Panc1 (cell line): ENCODE data around the gene P2RY6. TPM values are rescaled to one million over a fixed set of nuclear protein-coding genes. Genes with fewer than 3 reads are reported as not detected.

Experiments used
- ATAC-seq: fragments of 200-7000 bp; cut with Tn5 transposase; 2 replicates; pipeline ENCODE4 v1.9.1; 2020; ENCODE audit warnings: mild to moderate bottlenecking, moderate library complexity
- BruUV-seq: library from RNA; stranded (reverse); fragments of 400-500 nt; replicated peaks from 2 replicates; lab custom pipeline; 2021; lab: Mats Ljungman, UMichigan
- CTCF ChIA-PET: fragments of 300-600 bp; sonication (Branson Sonifier 250); formaldehyde crosslinking; loops from one replicate; lab custom pipeline; 2022; ENCODE audit warnings: antibody characterized with exemption; lab: Charles Lee
- POLR2A ChIA-PET: fragments of 300-600 bp; sonication (Branson Sonifier 250); formaldehyde crosslinking; loops from one replicate; lab custom pipeline; 2022; ENCODE audit warnings: antibody characterized with exemption; lab: Charles Lee
- DNase-seq: peaks from one replicate; pipeline ENCODE4 v3.0.0-alpha.2; 2010; ENCODE audit warnings: low read depth, low spot score
- H3K27ac ChIP-seq: 2 replicates; pipeline ENCODE4 v1.5.1; 2011; ENCODE audit warnings: mild to moderate bottlenecking, low read length, inconsistent platforms
- H3K27me3 ChIP-seq: fragments of 200-500 bp; sonication (Bioruptor generic); 2 replicates; pipeline ENCODE4 v1.6.0; 2014; ENCODE audit warnings: low read length, inconsistent platforms; ENCODE audit not compliant: control insufficient read depth, insufficient read depth
- H3K36me3 ChIP-seq: fragments of 200-500 bp; sonication (Bioruptor generic); 2 replicates; pipeline ENCODE4 v1.5.1; 2014; ENCODE audit warnings: inconsistent platforms, mild to moderate bottlenecking, low read length, moderate library complexity; ENCODE audit not compliant: control insufficient read depth, insufficient read depth
- H3K4me1 ChIP-seq: 2 replicates; pipeline ENCODE4 v1.5.1; 2011; ENCODE audit warnings: inconsistent platforms, mild to moderate bottlenecking, low read length, moderate library complexity; ENCODE audit not compliant: control insufficient read depth, insufficient read depth
- H3K4me3 ChIP-seq, 2 experiments: 2 replicates each; pipeline ENCODE4 v1.5.1; 2011 to 2012; ENCODE audit warnings: low read depth in 2 of 2, low read length in 2 of 2, mild to moderate bottlenecking in 2 of 2, inconsistent platforms in 1 of 2, moderate library complexity in 1 of 2
- H3K9me3 ChIP-seq: fragments of 200-500 bp; sonication (Bioruptor generic); 2 replicates; pipeline ENCODE4 v1.5.1; 2014; ENCODE audit warnings: low read depth, mild to moderate bottlenecking, inconsistent platforms, low read length, moderate library complexity; ENCODE audit not compliant: control insufficient read depth, insufficient read depth
- POLR2AphosphoS5 ChIP-seq: IDR thresholded peaks from 2 replicates; pipeline ENCODE4 v1.6.1; 2012; ENCODE audit warnings: mild to moderate bottlenecking, low read depth, low read length, moderate library complexity
- SIN3A ChIP-seq: IDR thresholded peaks from 2 replicates; pipeline ENCODE4 v1.6.1; 2012; ENCODE audit warnings: low read depth, mild to moderate bottlenecking, low read length, moderate library complexity, borderline replicate concordance; ENCODE audit not compliant: insufficient read depth
- TCF7L2 ChIP-seq: IDR thresholded peaks from 2 replicates; pipeline ENCODE4 v1.6.1; 2011; ENCODE audit warnings: mild to moderate bottlenecking, low read depth, low read length, inconsistent platforms
- in situ Hi-C: cut with HindIII; loops from 2 replicates; pipeline ENCODE4 v1.10.0; 2016; ENCODE audit warnings: low sequenced_read_pairs, low pct_unique_long_range_greater_than_20kb
- intact Hi-C: fragments of 100-400 bp; cut with micrococcal nuclease; formaldehyde crosslinking; loops from one replicate; pipeline ENCODE4 v1.10.0; 2022; ENCODE audit not compliant: unreplicated experiment
- total RNA-seq: library from RNA; stranded (reverse); gene quantifications from one replicate; pipeline ENCODE4 v1.2.1, GENCODE V29; 2021; ENCODE audit not compliant: unreplicated experiment
- TF ChIP-seq, protein P1 (sequence below): fragments of 450-650 bp; IDR thresholded peaks from 2 replicates; pipeline ENCODE4 v1.5.1; 2017; ENCODE audit warnings: mild to moderate bottlenecking
- TF ChIP-seq, protein P2 (sequence below), 2 experiments: IDR thresholded peaks; 2 replicates each; pipeline ENCODE4 v1.6.1; 2011 to 2012; ENCODE audit warnings: low read depth in 2 of 2, control low read depth in 1 of 2, low read length in 1 of 2, mild to moderate bottlenecking in 1 of 2, moderate library complexity in 1 of 2; ENCODE audit not compliant: insufficient read depth in 1 of 2

The P2RY6 gene
- total RNA-seq, 1 experiment from 2014 or later = 0.59 TPM

DNA sequence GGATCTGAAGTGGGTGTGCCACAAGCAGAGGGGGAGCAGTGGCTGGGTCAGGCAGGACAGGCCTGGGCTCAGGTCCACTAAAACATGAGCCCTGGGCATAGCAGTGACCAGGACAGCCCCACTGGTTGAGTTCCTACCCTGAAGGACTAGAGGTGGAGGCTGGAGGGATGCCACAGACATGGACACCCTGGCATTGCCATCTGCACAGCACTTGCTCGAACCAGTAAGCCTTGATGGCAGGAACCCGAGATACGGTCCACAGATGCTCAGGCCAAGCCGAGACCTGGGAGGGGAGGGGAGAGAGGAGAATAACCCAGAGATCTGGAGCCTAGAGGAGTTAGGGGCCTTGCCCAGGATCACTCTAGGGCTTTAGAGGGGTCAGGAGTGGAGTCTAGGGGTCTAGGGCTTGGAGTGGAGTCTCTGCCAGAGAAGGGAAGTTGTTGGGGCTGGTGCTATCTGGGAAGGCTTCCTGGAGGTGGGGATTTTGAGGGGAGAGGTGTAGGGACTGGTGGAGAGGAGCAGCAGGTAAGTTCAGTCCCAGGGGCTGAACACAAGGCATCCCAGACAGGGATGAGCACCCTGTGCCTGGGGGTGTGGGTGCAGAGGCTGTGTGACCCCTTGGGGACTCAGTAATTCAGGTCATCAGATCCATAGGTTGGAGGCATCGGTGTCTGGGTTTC, 73.5 kb downstream of the P2RY6 start:
- in situ Hi-C loops (no loop called here), intact Hi-C loops (no loop called here)
- Histone ChIP-seq H3K9me3 (no peaks in the 10 kb centered on the region), H3K4me1 (peaks cover 6% of the 10 kb centered on the region), H3K4me3 (no peak overlapping the region), H3K27ac (no peak overlapping the region), H3K27me3 (no peaks in the 10 kb centered on the region), H3K36me3 (no peaks in the 10 kb centered on the region)
- no TSS peak for BruUV-seq
- DNase-seq (no peak), ATAC-seq (no peak)
- TF ChIP-seq TCF7L2 (no peak), POLR2AphosphoS5 (no peak), SIN3A (no peak)
- TF ChIP-seq, protein P1, sequence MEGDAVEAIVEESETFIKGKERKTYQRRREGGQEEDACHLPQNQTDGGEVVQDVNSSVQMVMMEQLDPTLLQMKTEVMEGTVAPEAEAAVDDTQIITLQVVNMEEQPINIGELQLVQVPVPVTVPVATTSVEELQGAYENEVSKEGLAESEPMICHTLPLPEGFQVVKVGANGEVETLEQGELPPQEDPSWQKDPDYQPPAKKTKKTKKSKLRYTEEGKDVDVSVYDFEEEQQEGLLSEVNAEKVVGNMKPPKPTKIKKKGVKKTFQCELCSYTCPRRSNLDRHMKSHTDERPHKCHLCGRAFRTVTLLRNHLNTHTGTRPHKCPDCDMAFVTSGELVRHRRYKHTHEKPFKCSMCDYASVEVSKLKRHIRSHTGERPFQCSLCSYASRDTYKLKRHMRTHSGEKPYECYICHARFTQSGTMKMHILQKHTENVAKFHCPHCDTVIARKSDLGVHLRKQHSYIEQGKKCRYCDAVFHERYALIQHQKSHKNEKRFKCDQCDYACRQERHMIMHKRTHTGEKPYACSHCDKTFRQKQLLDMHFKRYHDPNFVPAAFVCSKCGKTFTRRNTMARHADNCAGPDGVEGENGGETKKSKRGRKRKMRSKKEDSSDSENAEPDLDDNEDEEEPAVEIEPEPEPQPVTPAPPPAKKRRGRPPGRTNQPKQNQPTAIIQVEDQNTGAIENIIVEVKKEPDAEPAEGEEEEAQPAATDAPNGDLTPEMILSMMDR = no peak
- TF ChIP-seq, protein P2, sequence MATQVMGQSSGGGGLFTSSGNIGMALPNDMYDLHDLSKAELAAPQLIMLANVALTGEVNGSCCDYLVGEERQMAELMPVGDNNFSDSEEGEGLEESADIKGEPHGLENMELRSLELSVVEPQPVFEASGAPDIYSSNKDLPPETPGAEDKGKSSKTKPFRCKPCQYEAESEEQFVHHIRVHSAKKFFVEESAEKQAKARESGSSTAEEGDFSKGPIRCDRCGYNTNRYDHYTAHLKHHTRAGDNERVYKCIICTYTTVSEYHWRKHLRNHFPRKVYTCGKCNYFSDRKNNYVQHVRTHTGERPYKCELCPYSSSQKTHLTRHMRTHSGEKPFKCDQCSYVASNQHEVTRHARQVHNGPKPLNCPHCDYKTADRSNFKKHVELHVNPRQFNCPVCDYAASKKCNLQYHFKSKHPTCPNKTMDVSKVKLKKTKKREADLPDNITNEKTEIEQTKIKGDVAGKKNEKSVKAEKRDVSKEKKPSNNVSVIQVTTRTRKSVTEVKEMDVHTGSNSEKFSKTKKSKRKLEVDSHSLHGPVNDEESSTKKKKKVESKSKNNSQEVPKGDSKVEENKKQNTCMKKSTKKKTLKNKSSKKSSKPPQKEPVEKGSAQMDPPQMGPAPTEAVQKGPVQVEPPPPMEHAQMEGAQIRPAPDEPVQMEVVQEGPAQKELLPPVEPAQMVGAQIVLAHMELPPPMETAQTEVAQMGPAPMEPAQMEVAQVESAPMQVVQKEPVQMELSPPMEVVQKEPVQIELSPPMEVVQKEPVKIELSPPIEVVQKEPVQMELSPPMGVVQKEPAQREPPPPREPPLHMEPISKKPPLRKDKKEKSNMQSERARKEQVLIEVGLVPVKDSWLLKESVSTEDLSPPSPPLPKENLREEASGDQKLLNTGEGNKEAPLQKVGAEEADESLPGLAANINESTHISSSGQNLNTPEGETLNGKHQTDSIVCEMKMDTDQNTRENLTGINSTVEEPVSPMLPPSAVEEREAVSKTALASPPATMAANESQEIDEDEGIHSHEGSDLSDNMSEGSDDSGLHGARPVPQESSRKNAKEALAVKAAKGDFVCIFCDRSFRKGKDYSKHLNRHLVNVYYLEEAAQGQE (IDR thresholded peaks at IDR 0.05; ENCODE audit: insufficient read depth in 1 of 2, low read depth in 2 of 2, low read length in 1 of 2) = no peak
- POLR2A ChIA-PET = no interaction called here
- CTCF ChIA-PET = no interaction called here

DNA sequence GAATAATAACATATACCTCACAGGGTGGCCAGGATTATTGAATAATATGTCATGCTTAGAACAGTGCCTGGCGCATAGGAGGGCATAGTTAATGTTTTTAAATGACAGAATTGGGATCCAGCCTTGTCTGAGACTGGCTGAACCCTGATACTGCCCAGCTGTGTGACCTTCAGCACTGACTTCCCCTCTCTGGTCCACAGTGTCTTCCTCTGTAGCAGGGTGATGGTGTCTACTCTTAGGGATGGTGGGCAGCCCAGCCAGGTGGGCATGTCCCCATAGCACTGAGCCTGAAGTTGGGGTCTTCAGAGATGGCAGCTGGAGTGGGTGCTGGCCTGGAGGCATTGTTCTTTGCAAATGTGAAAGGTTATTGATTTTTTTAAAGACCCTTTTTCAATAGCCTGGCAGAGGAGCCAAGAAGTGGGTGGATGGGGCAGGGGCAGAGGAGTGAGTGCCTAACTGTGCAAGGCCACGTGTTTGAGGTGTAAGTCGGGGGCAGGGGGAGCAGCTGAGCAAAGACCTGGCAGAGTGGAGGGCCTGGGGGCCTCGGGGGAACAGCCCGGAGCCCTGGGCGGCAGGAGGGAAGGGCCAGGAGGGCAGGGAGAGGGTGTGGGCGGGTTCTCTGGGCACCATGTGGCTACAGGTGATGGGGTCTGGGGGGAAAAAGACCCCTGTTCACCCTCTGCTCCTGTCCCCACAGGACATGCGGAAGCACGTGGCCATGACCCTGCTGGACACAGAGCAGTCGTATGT, 74.2 kb downstream of the P2RY6 start:
- BruUV-seq = no TSS peak
- no peaks in the 10 kb centered on the region for H3K9me3 ChIP-seq
- TF ChIP-seq TCF7L2 (no peak), SIN3A (no peak), POLR2AphosphoS5 (no peak)
- TF ChIP-seq, protein P1 = no peak
- TF ChIP-seq, protein P2 (IDR thresholded peaks at IDR 0.05; ENCODE audit: insufficient read depth in 1 of 2, low read depth in 2 of 2, low read length in 1 of 2) = no peak
- POLR2A ChIA-PET = no interaction called here
- H3K27me3 ChIP-seq = no peaks in the 10 kb centered on the region
- H3K27ac ChIP-seq = no peak overlapping the region
- CTCF ChIA-PET = no interaction called here
- H3K4me1 ChIP-seq = peaks cover 9% of the 10 kb centered on the region
- no peak overlapping the region for H3K4me3 ChIP-seq
- no peak for ATAC-seq
- in situ Hi-C loops (no loop called here), intact Hi-C loops (no loop called here)
- no peaks in the 10 kb centered on the region for H3K36me3 ChIP-seq
- no peak for DNase-seq
